ENCODE measurements around the gene NAALADL1.
"Not testable (repeated sequence)": the region's sequence is repeated elsewhere in the genome, so short reads cannot be mapped to it uniquely, and the experiment has no call there.

Gene NAALADL1

GRCh38 chr11:65045728-65046127 lies 12.6 kb downstream of the NAALADL1 start:
- DNase-seq, result no peak

GRCh38 chr11:65045061-65045460 lies 13.3 kb downstream of the NAALADL1 start:
- DNase-seq, result no peak

GRCh38 chr11:65043881-65044501 lies 14.4 kb downstream of the NAALADL1 start:
- DNase-seq, result no peak

GRCh38 chr11:65042891-65043290 lies 15.5 kb downstream of the NAALADL1 start:
- DNase-seq, result no peak

GRCh38 chr11:65040847-65041622 lies 17.3 kb downstream of the NAALADL1 start, which contains the start of gene SAC3D1:
SAC3D1 (plus strand) TSS chr11:65041210; CDS start chr11:65041293, 83 bp downstream.
- DNase-seq, result peak; percentile 98

GRCh38 chr11:65040520-65040846 lies 17.9 kb downstream of the NAALADL1 start:
- no peak for DNase-seq

- DNase-seq, result no peak
Measured at GRCh38 chr11:65036931-65037330, 21.4 kb downstream of the NAALADL1 start.

GRCh38 chr11:65035579-65035978 lies 22.8 kb downstream of the NAALADL1 start:
- no peak for DNase-seq

- no peak for DNase-seq
Measured at GRCh38 chr11:65034423-65034822, 23.9 kb downstream of the NAALADL1 start.

- no peak for DNase-seq
Measured at GRCh38 chr11:65032216-65032615, 26.1 kb downstream of the NAALADL1 start.

GRCh38 chr11:65027213-65028067 lies 30.9 kb downstream of the NAALADL1 start, which contains the start of gene SNX15:
SNX15 (plus strand) TSS chr11:65027439; CDS start chr11:65027538, 99 bp downstream.
- peak; percentile 98 for DNase-seq

GRCh38 chr11:65026810-65027209 lies 31.5 kb downstream of the NAALADL1 start:
- DNase-seq, result no peak

GRCh38 chr11:65023502-65023901 lies 34.9 kb downstream of the NAALADL1 start:
- DNase-seq, result not testable (repeated sequence)

GRCh38 chr11:65021509-65021908 lies 36.8 kb downstream of the NAALADL1 start:
- no peak for DNase-seq

- no peak for DNase-seq
Measured at GRCh38 chr11:65021003-65021402, 37.4 kb downstream of the NAALADL1 start.

GRCh38 chr11:65019824-65020223 lies 38.5 kb downstream of the NAALADL1 start:
- DNase-seq, result no peak

GRCh38 chr11:65017937-65018336 lies 40.4 kb downstream of the NAALADL1 start:
- no peak for DNase-seq

GRCh38 chr11:65016705-65017104 lies 41.6 kb downstream of the NAALADL1 start:
- DNase-seq, result no peak

- DNase-seq, result no peak
Measured at GRCh38 chr11:65014726-65015227, 43.6 kb downstream of the NAALADL1 start.

- DNase-seq, result peak; percentile 79
Measured at GRCh38 chr11:65013888-65014725, 44.2 kb downstream of the NAALADL1 start, which contains the start of gene ARL2. ARL2 (plus strand) TSS chr11:65014160; CDS start chr11:65014208, 48 bp downstream.

GRCh38 chr11:65013130-65013887 lies 45.0 kb downstream of the NAALADL1 start:
- DNase-seq, result peak; percentile 82

All from NCI-H510A treated with DMSO at 0.1 percent for 48 hours (cell line).